ENCODE data around the gene NEDD4L.

Gene NEDD4L

GRCh38 chr18:58125183-58125582 lies 81.2 kb downstream of the NEDD4L start:
- DNase-seq, result no peak

DNA sequence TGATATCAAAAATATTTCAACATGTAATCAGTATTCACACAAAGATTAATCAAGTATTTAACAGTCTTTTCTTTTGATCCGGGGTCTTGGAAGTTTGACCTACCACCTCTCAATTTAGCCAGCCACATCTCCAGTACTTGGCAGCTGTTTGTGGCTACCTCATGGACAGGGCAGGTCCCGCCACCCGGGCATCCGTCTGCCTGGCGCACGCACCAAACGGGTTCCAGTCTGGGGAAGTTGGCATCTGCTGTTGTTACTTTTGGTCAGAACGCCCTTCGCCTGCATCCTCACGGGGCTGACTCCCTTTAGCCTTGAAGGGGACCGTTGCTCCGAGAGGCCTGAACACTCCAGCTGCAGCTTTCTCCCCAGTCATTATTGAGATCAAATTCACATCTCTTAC lies 81.7 kb downstream of the NEDD4L start:
- DNase-seq, result no peak

GRCh38 chr18:58128381-58129374 lies 84.7 kb downstream of the NEDD4L start:
- DNase-seq, result no peak

- DNase-seq, result no peak
Observed at GRCh38 chr18:58132595-58133261, 88.7 kb downstream of the NEDD4L start.

DNA sequence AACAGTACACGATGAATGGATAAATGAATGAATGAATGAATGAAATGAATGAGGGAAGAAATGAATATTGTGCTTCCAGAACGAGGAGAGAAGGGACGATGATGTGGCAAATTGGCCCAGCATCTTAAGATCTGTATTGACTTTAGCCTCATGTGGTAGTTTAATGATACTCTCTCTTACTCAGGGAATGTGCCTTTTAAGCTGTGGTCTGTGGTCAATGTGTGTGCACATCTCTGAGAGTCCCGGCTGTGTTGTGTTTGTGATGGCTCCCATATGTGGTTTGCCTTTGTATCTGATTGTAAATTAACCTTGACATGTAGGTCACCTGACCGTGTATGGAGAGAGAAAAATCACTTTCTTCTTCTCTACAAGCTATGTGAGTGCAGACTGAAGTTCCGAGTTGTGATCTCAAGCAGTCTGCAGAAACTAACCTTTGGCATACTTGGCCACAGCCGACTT lies 91.2 kb downstream of the NEDD4L start:
- DNase-seq, result no peak

DNA sequence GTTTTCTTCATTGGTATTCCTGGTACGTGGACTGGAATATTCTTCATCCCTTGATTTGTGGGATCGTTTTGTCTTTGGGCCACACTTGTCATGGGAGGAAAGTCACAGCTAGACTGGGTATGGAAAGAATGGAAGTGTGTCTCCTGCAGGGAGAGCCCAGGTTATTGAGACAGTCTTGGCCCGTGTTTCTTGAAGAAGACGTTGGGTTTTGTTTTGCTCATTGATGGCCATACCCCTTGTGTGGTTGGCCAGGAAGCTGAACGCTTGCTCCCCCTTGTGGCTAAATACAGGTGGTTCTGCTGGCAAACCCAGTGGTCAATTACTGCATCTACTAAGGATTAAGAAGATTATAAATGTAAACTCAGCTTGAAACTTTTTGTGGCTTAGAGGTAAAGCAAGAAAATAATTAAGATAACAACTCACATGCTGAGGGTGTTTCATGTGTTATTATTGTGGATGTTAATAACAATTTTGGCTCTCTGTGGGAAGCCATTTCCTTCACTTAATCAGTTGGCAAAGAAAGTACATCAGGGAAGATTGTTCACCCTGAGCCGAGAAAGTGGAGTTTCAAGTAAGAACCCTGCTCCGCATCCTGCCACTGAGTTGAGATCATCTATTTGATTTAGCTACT lies 91.8 kb downstream of the NEDD4L start:
- peak; percentile 86 for DNase-seq

GRCh38 chr18:58136879-58137278 lies 92.9 kb downstream of the NEDD4L start:
- no peak for DNase-seq

- no peak for DNase-seq
Observed at GRCh38 chr18:58139459-58140386, 95.7 kb downstream of the NEDD4L start.

DNA sequence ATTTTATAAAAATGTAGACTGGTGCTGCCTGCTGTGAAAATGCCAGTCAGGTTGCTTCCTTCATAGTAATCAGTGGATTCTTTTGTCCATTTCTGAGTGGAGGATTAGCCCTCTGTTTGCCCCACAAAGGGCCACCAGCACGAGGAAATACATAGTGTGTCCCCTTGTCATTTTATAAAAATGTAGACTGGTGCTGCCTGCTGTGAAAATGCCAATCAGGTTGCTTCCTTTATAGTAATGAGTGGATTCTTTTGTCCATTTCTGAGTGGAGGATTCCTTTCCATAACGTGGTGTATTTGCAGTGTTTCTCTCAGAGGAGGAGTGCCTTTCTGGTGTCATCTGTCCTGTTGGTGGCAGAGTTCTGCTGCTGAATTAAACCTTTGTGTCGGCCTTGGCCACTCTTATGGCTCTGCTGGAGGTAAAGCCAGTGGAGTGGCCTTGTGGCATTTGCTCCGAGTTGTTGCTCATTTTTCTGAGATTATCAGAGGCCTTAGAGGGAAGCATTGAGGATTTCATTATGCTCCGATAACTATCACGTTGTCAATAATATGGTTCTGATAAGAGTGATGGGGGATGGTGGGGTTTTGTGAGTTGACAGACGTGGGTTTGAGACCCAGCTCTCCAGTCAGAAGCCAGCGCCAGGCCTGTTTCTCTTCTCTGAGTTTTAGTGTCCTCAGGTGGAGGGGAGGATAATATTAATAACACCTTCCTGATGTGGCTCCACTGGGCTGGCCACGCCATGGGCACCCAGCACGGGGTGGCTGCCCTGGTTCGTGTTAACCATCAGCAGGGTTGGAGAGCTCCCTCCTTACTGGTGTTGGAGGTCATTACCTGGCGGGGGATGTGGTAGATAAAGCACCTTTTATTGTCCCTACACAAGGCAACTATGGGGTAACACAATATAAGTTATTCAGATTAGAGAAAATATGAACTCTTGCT lies 96.6 kb downstream of the NEDD4L start:
- peak; percentile 28 for DNase-seq

DNA sequence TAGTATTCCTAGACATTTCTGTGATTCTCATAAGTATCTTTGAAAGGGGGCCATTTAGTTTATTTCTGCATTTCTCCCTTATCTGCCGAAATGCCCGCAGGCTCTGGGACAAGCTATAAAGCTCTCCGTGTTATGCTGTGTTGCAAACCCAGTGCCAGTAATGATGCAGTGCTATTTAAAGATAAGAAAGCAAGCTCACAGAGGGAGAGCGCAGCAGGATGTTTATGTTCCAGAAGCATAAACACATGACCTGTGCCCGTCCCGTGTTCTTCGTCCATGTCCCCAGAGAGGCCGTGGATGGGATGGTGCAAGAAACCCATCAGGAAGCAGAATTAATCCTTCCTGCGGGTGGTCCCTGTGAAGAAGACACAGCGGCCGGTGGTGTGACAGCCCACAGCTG lies 99.4 kb downstream of the NEDD4L start:
- DNase-seq, result no peak

DNA sequence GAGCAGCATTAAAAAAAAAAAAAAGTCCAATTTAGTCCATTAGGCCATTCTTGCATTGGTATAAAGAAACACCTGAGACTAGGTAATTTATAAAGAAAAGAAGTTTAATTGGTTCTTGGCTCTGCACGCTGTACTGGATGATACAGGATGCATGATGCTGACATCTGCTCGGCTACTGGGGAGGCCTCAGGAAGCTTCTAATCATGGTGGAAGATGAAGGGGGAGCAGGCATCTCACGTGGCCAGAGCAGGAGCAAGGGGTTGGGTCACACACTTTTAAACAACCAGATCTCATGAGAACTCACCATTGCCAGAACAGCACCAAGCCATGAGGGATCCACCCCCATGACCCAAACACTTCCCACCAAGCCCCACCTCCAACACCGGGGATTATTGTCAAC lies 100.1 kb downstream of the NEDD4L start:
- DNase-seq, result no peak

- peak; percentile 81 for DNase-seq
Observed at GRCh38 chr18:58144671-58145285, 100.8 kb downstream of the NEDD4L start.

DNA sequence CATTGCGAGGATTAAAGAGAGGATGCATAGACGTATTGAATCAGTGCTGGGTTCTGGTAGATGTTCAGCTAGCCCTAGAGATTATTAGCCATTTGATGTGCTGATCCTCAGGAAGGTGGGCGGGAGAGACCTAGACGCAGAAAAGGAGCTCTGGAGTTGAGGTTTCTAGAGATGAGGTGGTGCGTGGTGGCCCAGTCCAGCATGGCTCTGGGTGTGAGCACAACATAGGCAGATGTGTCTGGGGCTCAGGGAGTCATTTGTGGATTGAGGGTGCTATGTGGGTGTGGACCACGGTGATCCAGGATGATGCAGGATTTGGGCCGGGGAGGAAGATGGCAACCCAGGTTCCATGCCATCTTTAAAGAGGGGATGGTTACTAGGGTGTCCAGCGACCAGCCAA lies 102.1 kb downstream of the NEDD4L start:
- DNase-seq, result no peak

DNA sequence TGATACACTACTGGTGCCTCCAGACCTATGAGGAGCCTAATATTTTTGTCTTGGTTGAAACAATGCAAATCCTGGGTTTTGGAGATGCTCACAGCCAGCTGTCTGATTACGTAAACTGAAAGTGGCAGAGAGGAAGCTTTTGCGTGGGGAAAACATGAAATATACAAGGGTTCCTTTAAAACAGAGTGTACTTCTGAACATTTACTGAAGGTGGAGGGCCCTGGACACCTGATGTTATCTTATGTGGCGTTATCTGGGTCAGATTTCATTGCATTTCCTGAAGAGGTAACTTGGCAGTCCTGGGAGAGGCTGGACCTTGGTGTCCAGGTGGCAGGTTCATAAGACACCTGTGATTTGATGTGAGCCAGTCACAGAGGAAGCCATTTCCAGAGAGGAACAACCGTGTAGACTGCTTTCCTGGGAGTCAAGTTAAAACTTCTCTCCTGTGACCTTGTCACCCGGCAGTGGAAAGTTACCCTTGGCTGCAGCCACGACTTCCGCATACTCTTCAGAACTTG lies 105.0 kb downstream of the NEDD4L start:
- peak; percentile 73 for DNase-seq

- DNase-seq, result no peak
Observed at GRCh38 chr18:58150772-58151171, 106.7 kb downstream of the NEDD4L start.

- DNase-seq, result no peak
Observed at GRCh38 chr18:58152216-58152615, 108.2 kb downstream of the NEDD4L start.

DNA sequence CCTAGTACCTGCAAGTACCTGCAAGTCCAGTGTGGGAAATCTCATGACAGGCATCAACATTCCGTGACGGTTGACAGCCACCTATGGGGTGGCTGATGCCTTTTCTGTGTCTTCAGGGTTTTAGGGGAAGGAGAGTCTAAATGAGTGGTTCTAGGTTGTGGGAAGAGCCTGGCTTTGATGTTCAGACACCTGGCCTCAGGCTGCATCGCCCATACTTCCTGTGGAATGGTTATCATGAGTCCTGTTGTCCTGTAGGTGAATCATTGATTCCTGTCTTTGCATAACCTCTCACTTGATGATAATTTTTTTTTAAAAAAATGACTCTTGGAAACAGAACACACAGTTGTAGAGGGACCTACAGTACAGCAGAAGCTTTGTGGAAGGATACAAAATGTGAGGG lies 108.9 kb downstream of the NEDD4L start:
- DNase-seq, result no peak

- DNase-seq, result no peak
Observed at GRCh38 chr18:58156516-58156915, 112.5 kb downstream of the NEDD4L start.

GRCh38 chr18:58157237-58157636 lies 113.2 kb downstream of the NEDD4L start:
- no peak for DNase-seq

DNA sequence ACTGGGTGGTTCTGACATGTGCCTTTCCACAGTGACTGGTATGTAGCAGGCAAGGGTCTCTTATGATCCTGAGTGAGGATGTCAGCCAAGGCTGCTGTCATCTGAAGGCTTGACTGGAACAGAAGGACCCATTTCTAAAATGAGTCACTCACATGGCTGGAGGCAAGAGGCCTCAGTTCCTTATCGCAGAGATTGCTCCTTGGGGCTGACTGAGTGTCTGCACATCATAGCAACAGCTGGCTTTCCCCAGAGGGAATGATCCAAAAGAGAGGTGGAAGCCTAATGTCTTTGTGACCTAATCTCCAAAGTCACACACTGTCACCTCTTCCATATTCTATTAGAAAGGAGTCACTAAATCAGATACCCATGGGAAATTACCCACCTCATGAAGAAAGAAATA lies 114.0 kb downstream of the NEDD4L start:
- DNase-seq, result no peak

- no peak for DNase-seq
Observed at GRCh38 chr18:58158459-58158858, 114.4 kb downstream of the NEDD4L start.
